BE2C (cell line): Measurements from ENCODE around the gene IL33.

Source experiments
- DNase-seq: peaks from one replicate; pipeline ENCODE4 v3.0.0-alpha.2; 2020
- H3K27me3 ChIP-seq: fragments of 250-450 bp; sonication (Bioruptor Pico); 2 replicates; pipeline ENCODE4 v1.5.1; 2020; ENCODE audit warnings: mild to moderate bottlenecking
- H3K36me3 ChIP-seq: fragments of 250-450 bp; sonication (Bioruptor Pico); 2 replicates; pipeline ENCODE4 v1.5.1; 2020; ENCODE audit warnings: mild to moderate bottlenecking
- H3K4me1 ChIP-seq: fragments of 250-450 bp; sonication (Bioruptor Pico); 2 replicates; pipeline ENCODE4 v1.5.1; 2020
- H3K4me3 ChIP-seq: 2 replicates; pipeline ENCODE4 v1.5.1; 2011; ENCODE audit warnings: low read depth, low read length
- H3K9me3 ChIP-seq: fragments of 250-450 bp; sonication (Bioruptor Pico); 2 replicates; pipeline ENCODE4 v1.5.1; 2020
- CTCF ChIP-seq: IDR thresholded peaks from 2 replicates; pipeline ENCODE4 v1.5.1; 2012; ENCODE audit warnings: mild to moderate bottlenecking, low read depth, low read length

The IL33 gene

GRCh38 chr9:6184749-6185645 lies 30.6 kb upstream of the IL33 start:
- no peak for TF ChIP-seq CTCF
- Histone ChIP-seq H3K4me1 (no peaks in the 10 kb centered on the region), H3K27me3 (no peaks in the 10 kb centered on the region), H3K36me3 (no peaks in the 10 kb centered on the region), H3K4me3 (no peak overlapping the region), H3K9me3 (no peaks in the 10 kb centered on the region)
- DNase-seq: no peak

- TF ChIP-seq CTCF: no peak
- H3K9me3 ChIP-seq: no peaks in the 10 kb centered on the region
- H3K36me3 ChIP-seq: no peaks in the 10 kb centered on the region
- DNase-seq: no peak
- H3K4me1 ChIP-seq: no peaks in the 10 kb centered on the region
- H3K27me3 ChIP-seq: no peaks in the 10 kb centered on the region
- H3K4me3 ChIP-seq: no peak overlapping the region
Measured at GRCh38 chr9:6186691-6187090, 28.9 kb upstream of the IL33 start.

GRCh38 chr9:6187272-6187671 lies 28.3 kb upstream of the IL33 start:
- no peaks in the 10 kb centered on the region for H3K36me3 ChIP-seq
- no peak for TF ChIP-seq CTCF
- DNase-seq: no peak
- H3K9me3 ChIP-seq: no peaks in the 10 kb centered on the region
- no peak overlapping the region for H3K4me3 ChIP-seq
- no peaks in the 10 kb centered on the region for H3K4me1 ChIP-seq
- H3K27me3 ChIP-seq: no peaks in the 10 kb centered on the region

GRCh38 chr9:6188466-6188865 lies 27.1 kb upstream of the IL33 start:
- no peaks in the 10 kb centered on the region for H3K27me3 ChIP-seq
- TF ChIP-seq CTCF: no peak
- no peaks in the 10 kb centered on the region for H3K4me1 ChIP-seq
- H3K9me3 ChIP-seq: no peaks in the 10 kb centered on the region
- no peaks in the 10 kb centered on the region for H3K36me3 ChIP-seq
- no peak for DNase-seq
- H3K4me3 ChIP-seq: no peak overlapping the region

GRCh38 chr9:6188906-6189305 lies 26.7 kb upstream of the IL33 start:
- no peak for TF ChIP-seq CTCF
- H3K27me3 ChIP-seq: no peaks in the 10 kb centered on the region
- no peak overlapping the region for H3K4me3 ChIP-seq
- no peaks in the 10 kb centered on the region for H3K36me3 ChIP-seq
- H3K4me1 ChIP-seq: no peaks in the 10 kb centered on the region
- H3K9me3 ChIP-seq: no peaks in the 10 kb centered on the region
- no peak for DNase-seq

GRCh38 chr9:6194934-6195333 lies 20.7 kb upstream of the IL33 start:
- no peaks in the 10 kb centered on the region for H3K4me1 ChIP-seq
- peak; percentile 11 for DNase-seq
- TF ChIP-seq CTCF: peak; percentile 54
- H3K36me3 ChIP-seq: no peaks in the 10 kb centered on the region
- no peaks in the 10 kb centered on the region for H3K9me3 ChIP-seq
- no peak overlapping the region for H3K4me3 ChIP-seq
- H3K27me3 ChIP-seq: no peaks in the 10 kb centered on the region
